NT2/D1 (cell line): Measurements from ENCODE around the gene FAM24B.

Source experiments
- SUZ12 ChIP-seq: IDR thresholded peaks from 2 replicates; pipeline ENCODE4 v1.6.1; 2011; ENCODE audit not compliant: insufficient read length, insufficient read depth; ENCODE audit errors: extremely low read depth
- YY1 ChIP-seq: IDR thresholded peaks from 2 replicates; pipeline ENCODE4 v1.6.1; 2011; ENCODE audit not compliant: insufficient read length, insufficient read depth
- ZNF274 ChIP-seq: IDR thresholded peaks from 2 replicates; pipeline ENCODE4 v1.6.1; 2011; ENCODE audit warnings: mild to moderate bottlenecking, low read depth, low read length

- TF ChIP-seq YY1, result no peak
- no peak for TF ChIP-seq ZNF274
- no peak for TF ChIP-seq SUZ12
Measured at GRCh38 chr10:122844146-122844545, 35.2 kb downstream of the FAM24B start.
